HG02943 (cell line): ENCODE results near the gene DNAJC7.

Source experiments
- ATAC-seq: cut with Tn5 transposase; IDR thresholded peaks from one replicate; pipeline ENCODE4 v1.9.1; 2021; ENCODE audit warnings: mild to moderate bottlenecking, low read depth, moderate library complexity; ENCODE audit not compliant: unreplicated experiment

The DNAJC7 gene, protein sequence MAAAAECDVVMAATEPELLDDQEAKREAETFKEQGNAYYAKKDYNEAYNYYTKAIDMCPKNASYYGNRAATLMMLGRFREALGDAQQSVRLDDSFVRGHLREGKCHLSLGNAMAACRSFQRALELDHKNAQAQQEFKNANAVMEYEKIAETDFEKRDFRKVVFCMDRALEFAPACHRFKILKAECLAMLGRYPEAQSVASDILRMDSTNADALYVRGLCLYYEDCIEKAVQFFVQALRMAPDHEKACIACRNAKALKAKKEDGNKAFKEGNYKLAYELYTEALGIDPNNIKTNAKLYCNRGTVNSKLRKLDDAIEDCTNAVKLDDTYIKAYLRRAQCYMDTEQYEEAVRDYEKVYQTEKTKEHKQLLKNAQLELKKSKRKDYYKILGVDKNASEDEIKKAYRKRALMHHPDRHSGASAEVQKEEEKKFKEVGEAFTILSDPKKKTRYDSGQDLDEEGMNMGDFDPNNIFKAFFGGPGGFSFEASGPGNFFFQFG

DNA sequence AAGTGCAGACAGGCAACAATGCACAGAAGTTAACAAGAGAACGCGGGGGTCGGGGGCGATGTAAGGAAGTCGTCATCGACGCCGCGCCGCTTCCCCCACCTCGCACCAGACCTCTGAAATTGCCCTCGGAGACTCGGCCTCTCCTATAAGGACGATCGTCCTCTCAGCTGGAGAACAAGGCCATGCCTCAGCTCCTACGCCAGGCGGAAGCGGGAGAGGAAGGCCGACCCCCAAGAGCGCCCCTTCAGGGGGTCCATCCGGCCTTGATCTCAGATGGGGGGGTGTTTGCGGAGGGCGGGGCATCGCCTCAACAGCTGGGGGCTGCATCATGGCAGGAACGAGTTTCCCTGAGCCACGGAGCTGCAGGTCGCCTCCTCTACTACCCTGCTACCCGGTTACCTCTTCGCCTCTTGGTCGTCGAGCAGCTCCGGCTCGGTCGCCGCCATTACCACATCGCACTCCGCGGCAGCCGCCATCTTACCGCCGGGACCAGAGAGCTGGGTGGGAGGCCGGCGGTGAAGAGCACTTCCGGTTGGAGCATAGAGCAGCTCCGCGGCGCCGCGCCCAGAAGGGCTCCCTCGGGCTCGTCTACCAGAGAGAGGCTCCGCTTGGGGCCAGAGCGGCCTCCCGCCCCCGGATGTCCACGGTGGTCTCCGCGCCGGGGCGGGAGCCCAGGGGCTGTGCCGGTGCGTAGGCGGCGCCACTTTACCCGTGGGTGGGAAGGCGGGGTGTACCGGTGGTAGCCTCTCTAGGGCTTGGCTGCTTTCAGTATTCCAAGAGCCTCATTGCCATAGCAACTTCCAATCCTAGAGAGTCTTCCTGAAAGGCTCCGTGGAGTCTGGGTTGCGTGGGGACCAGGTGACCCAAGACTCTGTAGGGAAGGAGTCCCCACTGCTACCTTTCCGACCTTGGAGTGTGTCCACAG is at the start of gene DNAJC7:
TSS of gene DNAJC7 (minus strand) at position 499 of the 925 bp plus-strand sequence. CDS start at position 476, 23 bp downstream.
- ATAC-seq, result peak; percentile 68

DNA sequence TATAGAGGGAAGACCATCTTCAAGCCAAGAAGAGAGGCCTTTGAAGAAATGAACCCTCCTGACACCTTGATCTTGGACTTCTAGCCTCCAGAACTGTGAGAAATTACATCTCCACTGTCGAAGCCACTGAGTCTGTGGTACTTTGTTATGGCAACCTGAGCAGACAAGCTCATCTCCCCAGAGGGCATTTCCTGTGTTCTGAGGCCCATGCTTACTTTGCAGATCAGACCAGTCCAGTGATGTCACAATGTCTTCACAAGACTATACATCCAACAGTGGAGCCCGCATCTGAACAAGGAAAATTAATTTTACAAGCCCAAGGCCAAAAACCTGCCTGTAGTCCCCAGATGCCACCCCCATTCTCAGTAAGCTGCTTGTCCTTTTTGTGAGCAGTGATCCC is 48.0 kb upstream of the DNAJC7 start:
- ATAC-seq, result no peak

DNA sequence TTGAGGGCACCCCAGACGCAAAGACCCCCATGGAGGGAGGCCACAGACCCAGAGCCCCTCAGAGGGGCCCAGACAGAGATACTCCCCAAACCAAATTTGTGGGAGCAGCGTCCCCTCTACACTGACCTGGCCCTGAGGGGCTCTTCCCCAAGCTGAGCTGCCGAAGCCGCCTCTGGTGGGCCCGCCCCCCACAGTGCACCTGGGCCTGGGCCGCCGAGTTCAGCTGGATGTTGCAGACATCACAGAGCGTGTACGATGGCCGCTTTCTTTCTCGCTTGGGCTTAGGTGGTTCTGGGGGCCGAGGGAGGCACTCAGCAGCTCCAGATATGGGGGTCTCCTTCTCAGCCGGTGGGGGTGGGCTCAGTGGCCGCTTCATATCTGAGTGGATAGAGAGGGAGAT is 45.4 kb upstream of the DNAJC7 start:
- ATAC-seq, result no peak

DNA sequence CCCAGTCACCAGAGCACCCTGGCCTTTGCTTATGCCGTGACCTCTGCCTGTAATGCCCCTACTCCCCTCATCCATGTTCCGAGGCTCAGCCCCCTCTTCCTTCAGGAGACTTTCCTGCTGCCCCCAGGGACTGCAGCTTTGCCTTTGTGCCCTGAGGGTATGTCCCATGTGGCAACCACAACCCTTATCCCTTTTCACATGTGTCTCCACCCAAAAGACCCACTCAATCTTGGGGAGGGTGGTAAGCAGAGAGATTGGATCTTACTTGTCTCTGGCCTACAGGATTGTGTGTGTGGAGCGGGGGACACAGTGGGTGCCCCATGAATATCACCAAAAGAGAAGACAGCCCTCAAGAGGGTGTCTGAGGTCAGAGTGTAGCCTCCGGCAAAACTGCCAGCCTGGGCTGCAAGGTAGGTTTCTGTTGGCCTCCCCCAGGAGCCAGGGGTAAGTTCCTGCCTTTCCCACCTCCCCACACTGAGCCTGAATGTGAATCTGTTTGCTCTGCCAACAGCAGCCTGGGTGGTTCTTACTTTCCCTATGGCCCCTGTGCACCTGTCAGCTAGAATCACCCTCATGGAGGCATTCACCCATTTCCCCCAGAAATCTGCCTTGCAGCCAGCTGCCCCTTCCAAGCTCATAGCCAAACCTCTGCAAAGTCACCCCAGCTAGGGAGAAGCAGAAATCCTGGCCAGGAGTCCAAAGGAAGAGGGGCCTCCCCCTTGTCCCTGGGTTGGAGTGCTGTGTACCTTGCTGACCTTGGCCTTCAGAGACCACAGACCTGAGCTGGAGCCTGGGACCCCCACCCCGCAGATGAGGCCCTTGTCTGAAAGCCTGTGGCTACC is 44.6 kb upstream of the DNAJC7 start:
- ATAC-seq, result no peak

DNA sequence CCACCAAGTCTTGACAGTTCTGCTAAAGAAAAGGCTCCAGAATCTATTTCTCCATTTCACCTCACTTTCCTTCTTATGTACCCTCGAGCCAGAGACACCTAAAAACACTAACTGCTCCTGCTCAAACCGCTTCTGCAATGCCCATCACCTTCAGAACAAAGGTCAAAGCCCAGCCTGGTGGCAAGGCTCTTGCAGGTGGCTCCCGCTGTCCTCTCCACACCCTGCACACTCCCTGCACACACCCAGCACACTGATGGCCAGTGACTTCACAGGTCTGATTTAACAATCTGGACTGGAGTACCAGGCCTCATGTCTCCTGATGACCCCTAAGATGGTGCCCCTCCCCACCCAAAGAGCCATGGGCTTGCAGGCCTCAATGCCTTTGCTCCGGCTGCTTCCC is 43.0 kb upstream of the DNAJC7 start:
- no peak for ATAC-seq

DNA sequence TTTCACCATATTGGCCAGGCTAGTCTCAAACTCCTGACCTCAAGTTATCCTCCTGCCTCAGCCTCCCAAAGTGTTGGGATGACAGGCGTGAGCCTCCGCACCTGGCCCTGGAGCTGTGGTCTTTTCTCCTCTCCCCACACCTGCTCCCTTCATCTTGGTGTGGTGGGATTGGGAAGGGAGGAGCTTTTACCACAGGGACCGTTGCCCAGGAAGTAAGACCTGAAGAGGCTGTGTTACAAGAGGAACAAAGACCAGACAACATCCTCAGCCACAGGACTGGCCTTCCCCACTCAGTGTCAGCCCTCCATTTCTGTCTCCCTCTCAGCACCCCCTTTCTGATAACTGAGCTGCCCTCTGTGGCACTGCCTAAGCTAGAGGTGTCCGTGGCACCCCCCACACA is 42.6 kb upstream of the DNAJC7 start:
- ATAC-seq, result no peak

DNA sequence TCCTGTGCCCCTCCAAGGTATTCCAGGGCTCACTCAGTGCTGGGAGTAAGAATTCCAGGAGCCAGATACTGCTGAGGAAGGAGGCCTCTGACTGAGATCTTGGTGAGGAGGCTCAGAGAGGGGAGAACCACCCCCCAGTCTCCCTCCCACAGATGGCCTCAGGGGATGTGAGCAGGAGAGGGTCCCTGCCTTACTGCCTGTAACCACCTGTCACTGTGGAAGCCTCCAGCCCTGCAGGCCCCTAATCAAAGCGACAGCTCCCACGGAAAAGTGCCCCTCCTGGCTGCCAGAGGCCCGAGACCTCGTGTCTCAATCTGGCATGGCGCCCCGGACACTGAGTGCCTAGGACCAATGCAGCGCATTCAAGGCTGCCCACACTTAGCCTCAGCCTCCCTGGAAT is 40.8 kb upstream of the DNAJC7 start:
- ATAC-seq, result no peak

DNA sequence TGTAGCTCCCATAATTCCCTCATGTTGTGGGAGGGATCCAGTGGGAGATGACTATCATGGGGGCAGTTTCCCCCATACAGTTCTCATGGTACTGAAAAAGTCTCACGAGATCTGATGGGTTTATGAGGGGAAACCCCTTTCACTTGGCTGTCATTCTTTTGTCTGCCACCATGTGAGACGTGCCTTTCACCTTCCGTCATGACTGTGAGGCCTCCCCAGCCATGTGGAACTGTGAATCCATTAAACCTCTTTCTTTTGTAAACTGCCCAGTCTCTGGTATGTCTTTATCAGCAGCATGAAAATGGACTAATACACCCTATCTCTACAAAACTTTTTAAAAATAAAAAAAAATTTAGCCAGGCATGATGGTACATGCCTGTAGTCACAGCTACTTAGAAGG is 39.4 kb upstream of the DNAJC7 start:
- ATAC-seq, result no peak

DNA sequence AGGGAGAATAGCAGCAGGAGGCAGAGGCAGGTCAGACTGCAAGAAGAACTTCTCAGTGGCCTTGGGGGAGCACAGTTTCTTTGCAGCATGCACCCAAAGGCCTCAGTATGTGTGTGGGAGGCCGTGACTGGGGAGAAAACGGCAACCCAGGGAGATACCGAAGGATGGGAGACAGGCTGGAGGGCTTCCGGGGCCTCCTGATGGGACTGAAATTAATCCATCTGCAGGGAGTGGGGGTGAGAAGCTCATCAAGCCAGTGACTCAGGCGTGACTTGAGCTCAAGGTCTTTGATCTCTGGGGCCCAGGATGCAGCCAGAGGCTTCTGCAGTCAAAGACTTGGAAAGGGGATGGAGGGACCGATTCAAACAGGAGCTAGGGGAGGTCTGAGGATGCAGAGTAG is 38.3 kb upstream of the DNAJC7 start:
- no peak for ATAC-seq

DNA sequence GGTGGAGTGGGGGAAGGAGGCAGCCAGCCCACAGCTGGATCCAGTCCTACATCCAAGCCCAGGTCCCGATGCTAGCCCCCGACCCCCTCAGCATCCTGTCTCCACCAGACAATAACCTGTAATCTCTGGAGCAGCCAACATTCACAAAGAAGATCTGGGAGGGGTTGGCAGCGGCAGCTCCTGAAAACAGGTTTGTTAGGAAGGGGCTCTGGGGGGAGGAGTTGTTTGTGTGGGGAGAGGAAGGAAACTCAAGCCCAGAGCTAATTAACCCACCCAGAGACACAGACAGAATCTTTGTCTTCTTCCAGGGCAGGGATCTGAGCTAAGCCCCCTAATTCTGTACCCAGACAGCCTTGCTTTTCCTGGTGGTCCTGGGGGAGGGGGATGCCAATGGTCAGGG is 37.8 kb upstream of the DNAJC7 start:
- ATAC-seq, result no peak

DNA sequence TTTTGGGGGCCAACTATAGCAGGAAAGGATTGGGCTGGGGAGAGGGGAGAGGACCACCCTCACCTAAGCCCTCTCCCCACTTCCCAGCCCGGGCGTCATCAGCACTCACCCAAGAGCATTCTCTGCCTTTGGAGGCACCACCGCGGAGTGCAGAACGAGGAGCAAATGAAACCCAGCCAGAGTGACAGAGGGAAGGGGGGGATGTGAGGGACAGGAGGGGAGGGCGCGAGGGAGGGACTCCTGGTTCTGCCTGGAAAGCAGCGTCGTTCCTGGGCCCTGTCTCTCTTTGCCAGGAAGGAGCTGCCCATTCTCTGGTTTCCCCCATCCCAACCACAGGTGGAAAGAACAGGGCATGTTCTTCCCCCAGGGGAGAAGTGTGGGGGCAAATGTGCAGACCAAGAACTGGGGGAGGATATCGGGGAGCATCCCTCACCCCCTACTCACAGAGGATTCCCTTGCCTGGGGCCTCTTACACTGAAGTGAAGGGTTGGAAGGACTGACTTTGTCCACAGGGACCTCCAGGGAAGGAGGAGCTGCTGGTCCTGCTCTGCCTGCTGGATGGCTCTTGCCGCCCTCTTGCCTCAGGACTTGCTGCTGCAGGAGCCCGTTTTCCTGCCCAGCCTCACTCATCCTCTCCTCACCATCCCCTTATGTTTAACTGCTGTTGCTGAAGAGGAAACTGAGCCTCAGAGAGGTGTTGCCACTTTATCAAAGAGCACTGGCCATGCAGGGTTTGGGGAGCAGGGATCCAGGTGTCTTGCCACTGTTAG is 36.7 kb upstream of the DNAJC7 start:
- no peak for ATAC-seq

DNA sequence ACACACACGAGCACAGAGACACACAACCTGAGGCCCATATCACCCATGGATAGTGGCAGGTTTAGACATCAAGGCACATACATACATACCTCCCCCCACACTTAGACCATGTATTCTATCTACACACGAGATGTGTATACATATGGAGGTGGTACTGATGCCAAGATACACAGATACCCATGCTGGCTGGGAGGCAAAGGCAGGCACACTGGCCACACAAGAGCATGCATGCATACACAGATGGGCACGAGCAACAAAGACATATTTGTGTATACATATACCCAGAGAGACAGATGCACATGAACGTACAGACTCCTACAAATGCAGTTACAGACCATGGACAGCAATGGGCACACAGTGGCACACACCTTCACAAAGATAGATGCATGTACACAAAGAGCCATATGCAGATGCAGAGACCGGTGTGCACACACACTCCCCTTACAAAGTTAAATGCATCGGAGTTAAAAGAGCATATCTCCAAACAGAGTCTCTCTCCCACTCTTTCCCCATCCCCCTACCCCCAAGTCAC is 35.2 kb upstream of the DNAJC7 start:
- no peak for ATAC-seq

DNA sequence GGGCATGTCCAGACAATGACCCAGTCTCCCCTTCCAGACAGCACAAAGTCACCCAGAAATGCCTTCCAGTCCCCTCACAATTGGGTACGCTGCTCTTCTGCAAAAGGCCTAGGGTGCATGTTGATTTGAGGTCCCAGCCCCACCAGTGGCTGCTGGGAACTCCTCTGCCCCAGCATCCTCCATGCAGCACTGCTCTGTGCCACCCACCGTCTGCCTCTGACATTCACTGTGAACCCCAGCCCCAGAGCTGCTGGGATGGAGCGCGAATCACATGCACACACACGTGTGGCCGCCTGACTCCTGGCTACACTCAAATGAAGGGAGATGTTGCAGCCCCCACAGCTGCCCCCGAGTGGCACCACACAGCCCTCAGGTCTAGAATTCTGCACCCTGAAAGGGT is 34.4 kb upstream of the DNAJC7 start:
- no peak for ATAC-seq

DNA sequence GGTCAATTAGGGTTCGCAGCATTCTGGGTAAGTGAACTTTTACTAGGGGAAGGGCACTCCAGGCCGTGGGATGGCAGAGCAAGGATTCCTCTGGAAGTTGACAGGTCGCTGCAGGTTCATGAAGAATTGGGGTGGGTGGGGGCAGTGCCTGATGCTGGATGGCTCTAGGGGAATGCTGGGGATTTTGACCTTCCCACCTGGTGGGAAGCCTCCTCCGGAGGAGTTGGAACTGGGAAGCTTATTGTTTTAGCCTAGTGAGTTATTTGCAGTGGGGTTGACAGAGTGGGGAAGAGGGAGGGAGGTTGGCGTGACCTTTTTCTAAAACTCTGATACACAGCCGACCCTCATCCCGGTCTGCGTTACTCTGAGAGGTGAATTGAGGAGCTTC is 33.8 kb upstream of the DNAJC7 start:
- no peak for ATAC-seq

DNA sequence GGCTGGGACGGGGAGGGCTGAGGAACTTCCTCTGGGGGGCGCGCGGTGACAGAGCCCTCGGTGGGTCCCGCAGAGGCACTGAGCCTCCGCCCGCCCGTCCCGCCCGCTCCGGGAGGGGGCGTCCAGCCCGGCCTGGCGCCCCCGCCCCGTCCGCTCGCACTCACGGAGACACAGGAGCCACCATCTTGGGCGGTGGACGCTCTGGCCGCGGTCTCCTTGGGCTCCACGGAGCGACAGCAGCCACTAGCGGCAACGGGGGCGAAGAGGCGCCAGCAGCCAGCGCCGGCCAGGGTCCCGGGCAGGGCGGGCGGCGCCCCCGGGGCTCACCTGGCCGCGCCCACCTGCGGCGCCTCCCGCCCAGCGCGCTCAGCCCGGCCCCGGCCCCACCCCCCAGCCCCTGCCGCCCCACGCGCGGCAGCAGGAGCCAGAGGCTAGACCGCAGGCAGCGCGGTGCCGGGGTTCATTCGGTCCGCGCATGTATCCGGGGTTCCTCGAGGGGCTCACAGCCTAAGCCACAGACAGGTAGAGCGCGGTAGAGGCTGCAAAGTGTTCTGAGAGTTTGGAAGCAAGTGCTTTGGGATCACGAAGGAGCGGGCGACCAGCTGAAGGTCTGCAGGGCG is 33.3 kb upstream of the DNAJC7 start, which contains the start of gene C17orf113:
TSS of gene C17orf113 (minus strand) at position 209 of the 620 bp plus-strand sequence. CDS start 7,225 bp downstream, outside the sequence.
- no peak for ATAC-seq

DNA sequence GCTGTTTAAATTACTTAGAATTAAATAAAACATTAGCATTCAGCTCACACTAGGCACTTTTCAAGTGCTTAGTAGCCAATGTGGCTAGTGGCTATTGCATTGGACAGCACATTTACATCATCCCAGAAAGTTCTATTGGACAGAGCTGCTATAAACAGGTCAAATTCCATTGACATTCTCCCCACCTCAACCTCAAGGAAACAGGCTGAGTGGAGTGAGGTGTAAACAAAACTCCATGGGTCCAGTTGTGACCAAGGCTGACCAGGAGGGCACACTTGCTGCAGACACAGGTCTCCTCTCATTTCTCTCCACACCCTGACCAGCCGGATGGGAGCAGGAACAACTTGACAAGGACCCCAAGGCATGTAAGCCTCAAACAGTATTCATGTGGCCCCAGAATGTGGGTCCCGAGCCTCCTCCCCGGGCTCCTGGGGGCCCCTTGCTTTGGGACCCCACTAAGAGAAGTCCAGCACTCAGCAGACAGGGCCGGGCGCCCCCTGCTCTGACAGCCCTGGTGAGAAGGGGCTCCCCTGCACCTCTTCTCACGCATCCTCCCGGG is 32.7 kb upstream of the DNAJC7 start:
- ATAC-seq, result no peak

DNA sequence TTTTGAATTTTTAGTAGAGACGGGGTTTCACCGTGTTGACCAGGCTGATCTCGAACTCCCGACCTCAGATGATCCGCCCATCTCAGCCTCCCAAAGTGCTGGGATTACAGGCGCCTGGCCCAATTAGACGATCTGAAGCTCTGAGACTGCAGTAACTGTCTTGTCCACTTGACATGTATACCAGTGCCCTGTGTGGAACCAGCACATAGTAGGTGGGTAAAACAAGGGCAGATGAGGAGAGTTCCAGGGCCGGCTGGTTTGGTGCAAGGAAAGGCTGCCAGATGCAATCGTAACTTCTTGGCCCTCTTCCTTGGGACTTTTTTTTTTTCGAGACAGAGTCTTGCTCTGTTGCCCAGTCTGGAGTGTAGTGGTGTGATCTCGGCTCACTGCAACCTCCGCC is 30.1 kb upstream of the DNAJC7 start:
- no peak for ATAC-seq

DNA sequence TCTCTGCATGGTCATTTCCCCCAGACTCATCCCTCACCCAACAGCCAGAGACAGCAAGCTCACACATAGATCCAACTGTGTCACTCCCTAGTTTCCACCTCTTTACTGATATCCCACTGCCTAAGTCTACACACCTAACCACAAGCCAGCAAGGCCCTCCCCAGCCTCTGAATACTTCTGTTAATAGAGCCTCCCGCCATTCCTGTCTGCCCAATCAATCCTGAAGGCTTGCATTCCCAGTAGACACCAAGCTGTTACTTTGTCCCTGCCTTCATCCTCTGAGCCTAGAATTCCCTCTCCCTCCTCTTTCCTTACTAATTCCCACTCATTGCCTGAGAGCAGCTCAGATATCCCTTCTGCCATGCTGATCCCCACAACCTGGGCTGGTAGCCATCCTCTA is 28.5 kb upstream of the DNAJC7 start:
- ATAC-seq, result no peak
